ENCODE results near the gene KIF9. TPM values are rescaled to one million over a fixed set of nuclear protein-coding genes. Genes with fewer than 3 reads are reported as not detected.
A peak's percentile ranks its signal among the peaks of the same experiment; 100 is the strongest.
"Not testable (repeated sequence)": the region's sequence is repeated elsewhere in the genome, so short reads cannot be mapped to it uniquely, and the experiment has no call there.

Gene KIF9
- total RNA-seq, 2 experiments from 2014 or later = 8.2 to 8.3 TPM

- ATAC-seq (no peak), DNase-seq (no peak)
- Mint-ChIP-seq H3K9me3 (ENCODE audit: insufficient read depth) (no peaks in the 10 kb centered on the region), H3K27me3 (ENCODE audit: low read depth) (no peaks in the 10 kb centered on the region), H3K36me3 (ENCODE audit: low read depth) (no peaks in the 10 kb centered on the region), H3K4me1 (ENCODE audit: low read depth) (peaks cover 6% of the 10 kb centered on the region), H3K27ac (no peak overlapping the region), H3K4me3 (no peak overlapping the region)
- CTCF ChIA-PET = no interaction called here
- POLR2A ChIA-PET = no interaction called here
These were observed 38.0 kb downstream of the KIF9 start for GRCh38 chr3:47244531-47245100.

GRCh38 chr3:47243419-47244147, 39.0 kb downstream of the KIF9 start:
- POLR2A ChIA-PET = interaction anchor here (0.5 kb wide), 1 partner anchor 285 kb away, joined by 3 read pairs; no protein-coding TSS in a partner anchor
- H3K4me1 Mint-ChIP-seq (ENCODE audit: low read depth) = peaks cover 6% of the 10 kb centered on the region
- H3K9me3 Mint-ChIP-seq (ENCODE audit: insufficient read depth) = no peaks in the 10 kb centered on the region
- ATAC-seq = peak; percentile 23
- H3K27ac Mint-ChIP-seq = no peak overlapping the region
- no peak for DNase-seq
- H3K27me3 Mint-ChIP-seq (ENCODE audit: low read depth) = no peaks in the 10 kb centered on the region
- no peaks in the 10 kb centered on the region for H3K36me3 Mint-ChIP-seq (ENCODE audit: low read depth)
- CTCF ChIA-PET = no interaction called here
- no peak overlapping the region for H3K4me3 Mint-ChIP-seq

GRCh38 chr3:47239929-47240328, 42.7 kb downstream of the KIF9 start:
- no peaks in the 10 kb centered on the region for H3K9me3 Mint-ChIP-seq (ENCODE audit: insufficient read depth)
- ChIA-PET CTCF (no interaction called here), POLR2A (no interaction called here)
- H3K4me3 Mint-ChIP-seq = no peak overlapping the region
- no peak overlapping the region for H3K27ac Mint-ChIP-seq
- H3K36me3 Mint-ChIP-seq (ENCODE audit: low read depth) = no peaks in the 10 kb centered on the region
- H3K4me1 Mint-ChIP-seq (ENCODE audit: low read depth) = peaks cover under 1% of the 10 kb centered on the region
- H3K27me3 Mint-ChIP-seq (ENCODE audit: low read depth) = no peaks in the 10 kb centered on the region
- DNase-seq (no peak), ATAC-seq (no peak)

DNA sequence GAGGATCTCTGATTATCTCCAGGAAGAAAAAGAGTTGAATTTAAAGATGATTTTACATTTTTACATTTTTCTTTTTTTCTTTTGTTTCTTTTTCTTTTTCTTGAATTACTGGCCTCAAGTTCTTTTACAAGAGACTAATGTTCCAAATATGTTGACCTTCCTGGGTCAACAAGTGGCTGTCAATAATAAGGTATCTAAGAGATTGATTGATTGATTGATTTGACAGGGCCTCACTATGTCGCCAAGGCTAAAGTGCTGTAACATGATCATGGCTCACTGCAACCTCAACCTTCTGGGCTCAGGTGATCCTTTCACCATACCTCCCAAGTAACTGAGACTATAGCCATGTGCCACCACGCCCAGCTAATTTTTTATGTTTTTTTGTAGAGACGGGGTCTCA, 44.6 kb downstream of the KIF9 start:
- Mint-ChIP-seq H3K27ac (no peak overlapping the region), H3K4me3 (no peak overlapping the region), H3K9me3 (ENCODE audit: insufficient read depth) (no peaks in the 10 kb centered on the region), H3K4me1 (ENCODE audit: low read depth) (no peaks in the 10 kb centered on the region), H3K27me3 (ENCODE audit: low read depth) (no peaks in the 10 kb centered on the region), H3K36me3 (ENCODE audit: low read depth) (no peaks in the 10 kb centered on the region)
- ATAC-seq (no peak), DNase-seq (no peak)
- ChIA-PET CTCF (no interaction called here), POLR2A (no interaction called here)

DNA sequence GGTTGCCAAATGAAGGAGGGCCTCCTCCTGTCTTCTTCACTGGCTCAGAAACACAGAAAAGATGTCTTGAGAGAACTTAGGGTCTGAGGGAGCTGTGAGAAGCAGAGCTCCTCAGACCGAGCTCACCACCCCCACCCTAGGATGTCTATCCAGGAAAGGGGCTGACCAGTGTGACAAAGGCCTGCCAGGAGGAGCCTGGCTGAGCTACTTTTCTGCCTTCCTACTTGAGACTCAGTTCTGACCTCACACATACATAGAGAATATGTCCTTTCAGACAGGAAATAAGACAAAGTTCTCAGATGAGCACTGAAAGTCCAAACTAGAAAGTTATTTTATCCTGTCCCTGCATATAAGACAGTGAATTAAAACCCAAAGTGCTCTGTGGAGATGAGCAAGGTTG, 54.5 kb downstream of the KIF9 start:
- peak overlapping the region; percentile 65 for H3K27ac Mint-ChIP-seq
- H3K4me3 Mint-ChIP-seq = no peak overlapping the region
- ChIA-PET CTCF (no interaction called here), POLR2A (no interaction called here)
- ATAC-seq (no peak), DNase-seq (no peak)
- H3K36me3 Mint-ChIP-seq (ENCODE audit: low read depth) = no peaks in the 10 kb centered on the region
- H3K4me1 Mint-ChIP-seq (ENCODE audit: low read depth) = peaks cover 6% of the 10 kb centered on the region
- H3K27me3 Mint-ChIP-seq (ENCODE audit: low read depth) = no peaks in the 10 kb centered on the region
- H3K9me3 Mint-ChIP-seq (ENCODE audit: insufficient read depth) = no peaks in the 10 kb centered on the region

GRCh38 chr3:47227678-47228077, 54.9 kb downstream of the KIF9 start:
- CTCF ChIA-PET = no interaction called here
- DNase-seq (no peak), ATAC-seq (no peak)
- Mint-ChIP-seq H3K27me3 (ENCODE audit: low read depth) (no peaks in the 10 kb centered on the region), H3K36me3 (ENCODE audit: low read depth) (no peaks in the 10 kb centered on the region), H3K27ac (peak overlapping the region; percentile 65), H3K4me1 (ENCODE audit: low read depth) (peaks cover 6% of the 10 kb centered on the region), H3K4me3 (no peak overlapping the region), H3K9me3 (ENCODE audit: insufficient read depth) (no peaks in the 10 kb centered on the region)
- POLR2A ChIA-PET = no interaction called here

GRCh38 chr3:47225310-47225906, 57.2 kb downstream of the KIF9 start:
- no peak overlapping the region for H3K4me3 Mint-ChIP-seq
- ATAC-seq (no peak), DNase-seq (no peak)
- H3K9me3 Mint-ChIP-seq (ENCODE audit: insufficient read depth) = no peaks in the 10 kb centered on the region
- ChIA-PET POLR2A (no interaction called here), CTCF (interaction anchor here (0.6 kb wide), 1 partner anchor 184 kb away, joined by 3 read pairs; no protein-coding TSS in a partner anchor)
- peaks cover 6% of the 10 kb centered on the region for H3K4me1 Mint-ChIP-seq (ENCODE audit: low read depth)
- H3K36me3 Mint-ChIP-seq (ENCODE audit: low read depth) = no peaks in the 10 kb centered on the region
- H3K27me3 Mint-ChIP-seq (ENCODE audit: low read depth) = no peaks in the 10 kb centered on the region
- no peak overlapping the region for H3K27ac Mint-ChIP-seq

DNA sequence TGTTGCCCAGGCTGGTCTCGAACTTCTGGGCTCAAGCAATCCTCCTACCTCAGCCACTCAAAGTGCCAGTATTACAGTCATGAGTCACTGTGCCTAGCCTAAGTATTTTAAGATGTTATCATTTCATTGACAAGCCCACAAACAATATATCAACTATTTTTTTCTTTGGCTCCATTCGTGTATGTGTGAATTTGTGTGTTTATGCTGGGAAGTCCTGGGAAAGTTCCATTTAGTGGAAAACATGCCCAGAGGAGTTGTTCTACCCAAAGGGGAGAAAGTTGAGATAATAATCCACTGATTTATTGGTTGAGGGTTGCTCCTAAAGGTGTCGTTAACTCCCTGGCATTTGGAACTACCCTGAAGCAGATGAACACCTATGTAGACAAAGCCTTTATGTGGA, 58.8 kb downstream of the KIF9 start:
- DNase-seq = no peak
- Mint-ChIP-seq H3K4me3 (no peak overlapping the region), H3K36me3 (ENCODE audit: low read depth) (no peaks in the 10 kb centered on the region), H3K27me3 (ENCODE audit: low read depth) (no peaks in the 10 kb centered on the region), H3K27ac (no peak overlapping the region), H3K4me1 (ENCODE audit: low read depth) (peaks cover 6% of the 10 kb centered on the region), H3K9me3 (ENCODE audit: insufficient read depth) (no peaks in the 10 kb centered on the region)
- ATAC-seq = no peak
- ChIA-PET POLR2A (no interaction called here), CTCF (interaction anchor here (0.6 kb wide), 1 partner anchor 36 kb away, joined by 3 read pairs; no protein-coding TSS in a partner anchor)

GRCh38 chr3:47221798-47222197, 60.8 kb downstream of the KIF9 start:
- POLR2A ChIA-PET = no interaction called here

GRCh38 chr3:47210863-47211405, 71.7 kb downstream of the KIF9 start:
- Mint-ChIP-seq H3K4me1 (ENCODE audit: low read depth) (no peaks in the 10 kb centered on the region), H3K27me3 (ENCODE audit: low read depth) (no peaks in the 10 kb centered on the region), H3K27ac (no peak overlapping the region), H3K4me3 (no peak overlapping the region), H3K9me3 (ENCODE audit: insufficient read depth) (no peaks in the 10 kb centered on the region), H3K36me3 (ENCODE audit: low read depth) (no peaks in the 10 kb centered on the region)
- ChIA-PET CTCF (no interaction called here), POLR2A (interaction anchor here (0.6 kb wide), 1 partner anchor 9 kb away, joined by 3 read pairs; no protein-coding TSS in a partner anchor)
- ATAC-seq = no peak
- no peak for DNase-seq

More at GRCh38 chr3:47221798-47222197, 60.8 kb downstream of the KIF9 start:
- H3K27ac Mint-ChIP-seq = no peak overlapping the region
- DNase-seq (no peak), ATAC-seq (no peak)
- CTCF ChIA-PET = no interaction called here
- H3K36me3 Mint-ChIP-seq (ENCODE audit: low read depth) = no peaks in the 10 kb centered on the region
- no peaks in the 10 kb centered on the region for H3K9me3 Mint-ChIP-seq (ENCODE audit: insufficient read depth)
- no peaks in the 10 kb centered on the region for H3K4me1 Mint-ChIP-seq (ENCODE audit: low read depth)
- H3K27me3 Mint-ChIP-seq (ENCODE audit: low read depth) = no peaks in the 10 kb centered on the region
- no peak overlapping the region for H3K4me3 Mint-ChIP-seq

GRCh38 chr3:47206022-47206421, 76.6 kb downstream of the KIF9 start:
- CTCF ChIA-PET; ATAC-seq; H3K27ac Mint-ChIP-seq; H3K9me3 Mint-ChIP-seq (ENCODE audit: insufficient read depth); DNase-seq; H3K4me3 Mint-ChIP-seq; H3K4me1 Mint-ChIP-seq (ENCODE audit: low read depth); POLR2A ChIA-PET; H3K36me3 Mint-ChIP-seq (ENCODE audit: low read depth); H3K27me3 Mint-ChIP-seq (ENCODE audit: low read depth): not testable (repeated sequence)

GRCh38 chr3:47204875-47205274, 77.7 kb downstream of the KIF9 start:
- Mint-ChIP-seq H3K36me3 (ENCODE audit: low read depth) (no peaks in the 10 kb centered on the region), H3K4me1 (ENCODE audit: low read depth) (no peaks in the 10 kb centered on the region), H3K4me3 (no peak overlapping the region), H3K27ac (no peak overlapping the region), H3K9me3 (ENCODE audit: insufficient read depth) (no peaks in the 10 kb centered on the region), H3K27me3 (ENCODE audit: low read depth) (no peaks in the 10 kb centered on the region)
- ChIA-PET CTCF (no interaction called here), POLR2A (no interaction called here)
- ATAC-seq = no peak
- no peak for DNase-seq
